GM12891 (cell line): ENCODE measurements around the gene DDAH2.

Source experiments
- DNase-seq: peaks from one replicate; pipeline ENCODE4 v3.0.0; 2011; ENCODE audit warnings: low spot score; ENCODE audit not compliant: insufficient read length
- FAIRE-seq: peaks from 2 replicates; lab custom pipeline; 2011; peaks lifted over from hg19 to GRCh38; lab: Jason Lieb, UNC
- PAX5 ChIP-seq: IDR thresholded peaks from 2 replicates; pipeline ENCODE4 v1.6.1; 2011; ENCODE audit warnings: low read length, moderate library complexity, mild to moderate bottlenecking; ENCODE audit not compliant: insufficient read depth, severe bottlenecking
- POLR2A ChIP-seq: IDR thresholded peaks from 2 replicates; pipeline ENCODE4 v1.6.1; 2011; ENCODE audit warnings: low read depth, low read length, control low read depth
- POLR2AphosphoS5 ChIP-seq: IDR thresholded peaks from 2 replicates; pipeline ENCODE4 v1.6.1; 2011; ENCODE audit warnings: low read depth, low read length, control low read depth
- POU2F2 ChIP-seq: IDR thresholded peaks from 2 replicates; pipeline ENCODE4 v1.6.1; 2011; ENCODE audit warnings: low read depth, mild to moderate bottlenecking, control low read depth, low read length, moderate library complexity
- SPI1 ChIP-seq: IDR thresholded peaks from 2 replicates; pipeline ENCODE4 v1.6.1; 2011; ENCODE audit warnings: low read depth, low read length, control low read depth
- TAF1 ChIP-seq: IDR thresholded peaks from 2 replicates; pipeline ENCODE4 v1.6.1; 2011; ENCODE audit warnings: low read depth, low read length, control low read depth

The DDAH2 gene

DNA sequence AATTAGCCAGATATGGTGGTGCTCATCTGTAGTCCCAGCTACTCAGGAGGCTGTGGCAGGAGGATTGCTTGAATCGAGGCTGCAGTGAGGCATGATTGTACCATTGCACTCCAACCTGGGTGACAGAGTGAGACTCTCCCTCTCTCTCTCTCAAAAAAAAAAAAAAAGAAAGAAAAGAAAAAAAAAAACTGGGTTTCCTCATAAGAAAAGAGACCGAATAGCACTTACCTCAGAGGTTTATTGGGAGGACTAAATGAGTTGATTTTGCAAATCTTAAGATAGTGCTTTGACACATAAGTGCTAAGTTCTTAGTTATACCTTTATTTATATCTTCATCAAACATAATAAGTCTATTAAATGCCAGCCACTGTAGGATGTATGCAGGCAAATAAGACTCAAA lies 41.8 kb upstream of the DDAH2 start:
- TF ChIP-seq TAF1 (no peak), POLR2AphosphoS5 (no peak), POU2F2 (no peak), POLR2A (no peak), SPI1 (no peak), PAX5 (no peak)
- DNase-seq (no peak), FAIRE-seq (no peak)

DNA sequence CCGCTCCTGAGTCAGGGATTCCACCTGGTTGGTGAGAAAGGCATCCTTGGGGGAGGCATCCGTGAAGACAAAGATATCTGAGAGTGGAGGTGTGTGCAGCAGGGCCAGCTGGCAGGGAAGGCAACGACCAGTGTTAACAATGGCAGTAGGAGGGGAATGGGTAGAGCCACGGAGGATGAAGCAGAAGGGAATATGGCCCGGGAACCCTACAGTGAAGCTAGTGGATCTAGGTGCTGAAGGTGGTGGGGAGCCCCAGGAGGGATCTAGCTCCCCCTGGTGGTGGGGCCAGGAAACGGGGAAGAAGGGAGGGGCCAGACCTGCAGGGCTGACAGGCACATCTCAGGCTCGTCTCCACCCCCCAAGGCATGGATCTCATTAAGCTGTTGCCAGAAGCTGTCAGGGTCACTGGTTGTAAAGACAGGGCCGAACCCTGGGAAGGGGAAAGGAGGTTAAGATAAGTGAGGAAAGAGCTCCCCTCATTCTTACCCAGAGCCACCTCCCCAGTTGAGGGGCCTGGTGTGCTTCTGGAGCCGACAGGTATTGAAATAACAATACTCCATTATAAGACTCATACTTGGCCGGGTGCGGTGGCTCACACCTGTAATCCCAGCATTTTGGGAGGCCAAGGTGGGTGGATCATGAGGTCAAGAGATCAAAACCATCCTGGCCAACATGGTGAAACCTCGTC lies 40.7 kb upstream of the DDAH2 start:
- DNase-seq, result peak; percentile 86
- peak; percentile 80 for FAIRE-seq
- no peak for TF ChIP-seq PAX5
- no peak for TF ChIP-seq POU2F2
- TF ChIP-seq POLR2AphosphoS5, result no peak
- TF ChIP-seq SPI1, result no peak
- TF ChIP-seq POLR2A, result no peak
- no peak for TF ChIP-seq TAF1

DNA sequence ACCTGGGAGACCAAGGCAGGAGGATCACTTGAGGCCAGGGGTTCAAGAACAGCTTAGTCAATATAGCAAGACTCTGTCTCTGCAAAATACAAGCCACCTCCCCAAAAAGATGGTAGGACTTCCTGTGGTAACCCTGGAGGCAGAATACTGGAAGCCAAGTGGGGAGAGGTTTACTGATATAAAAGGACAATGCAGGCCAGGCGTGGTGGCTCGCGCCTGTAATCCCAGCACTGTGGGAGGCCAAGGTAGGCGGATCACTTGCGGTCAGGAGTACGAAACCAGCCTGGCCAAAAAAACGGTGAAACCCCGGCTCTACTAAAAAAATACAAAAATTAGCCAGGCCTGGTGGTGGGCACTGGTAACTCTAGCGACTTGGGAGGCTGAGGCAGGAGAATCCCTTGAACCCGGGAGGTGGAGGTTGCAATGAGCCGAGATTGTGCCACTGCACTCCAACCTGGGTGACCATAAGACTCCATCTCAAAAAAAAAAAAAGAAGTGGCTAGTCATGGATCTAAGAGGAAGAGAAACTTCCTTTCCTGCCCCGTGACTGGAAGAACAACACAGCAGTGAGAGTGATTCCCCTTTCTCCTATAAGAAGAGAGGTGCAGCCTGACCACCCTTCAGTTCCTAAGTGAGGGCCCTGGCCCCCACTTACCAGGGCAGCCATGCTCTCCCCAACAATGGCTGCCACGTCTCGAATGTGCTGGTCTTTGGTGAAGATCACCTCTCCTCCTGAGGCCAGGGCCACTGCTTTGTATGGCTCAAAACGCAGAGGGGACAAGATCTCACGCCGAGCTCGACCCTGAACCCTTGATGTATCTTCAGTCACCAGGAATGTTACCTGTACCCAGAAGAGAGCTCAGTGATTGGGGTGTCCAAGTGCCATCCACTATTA lies 39.5 kb upstream of the DDAH2 start:
- TF ChIP-seq TAF1 (no peak), POLR2AphosphoS5 (no peak)
- FAIRE-seq (no peak), DNase-seq (no peak)

DNA sequence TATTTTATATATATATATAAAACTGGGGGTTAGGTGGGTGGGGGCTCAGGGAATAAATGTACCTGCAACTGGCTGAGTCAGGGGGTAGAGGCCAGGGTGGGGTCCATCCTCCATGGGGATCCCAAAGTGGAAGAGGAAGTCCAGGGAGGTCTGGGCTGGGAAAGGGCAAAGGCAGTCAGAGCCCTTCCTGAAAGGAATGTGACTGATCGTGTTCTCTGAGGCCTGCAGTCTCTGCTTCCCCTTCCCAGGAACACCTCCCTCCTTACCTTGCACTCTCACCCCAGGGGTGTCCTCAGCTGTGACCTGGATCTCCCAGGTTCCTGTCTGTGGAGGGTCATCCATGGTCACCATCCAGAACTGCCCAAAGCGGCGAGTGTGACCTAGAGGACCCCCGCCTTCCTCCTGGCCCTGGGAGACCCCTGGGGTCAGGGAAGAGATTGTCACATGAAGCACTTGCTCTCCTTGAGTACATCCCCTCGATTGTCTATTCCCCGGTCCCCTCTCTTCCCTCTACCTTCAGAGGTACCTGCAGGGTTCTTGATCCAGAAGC lies 38.1 kb upstream of the DDAH2 start:
- DNase-seq (no peak), FAIRE-seq (no peak)
- TF ChIP-seq POLR2A, result no peak
- no peak for TF ChIP-seq POLR2AphosphoS5

DNA sequence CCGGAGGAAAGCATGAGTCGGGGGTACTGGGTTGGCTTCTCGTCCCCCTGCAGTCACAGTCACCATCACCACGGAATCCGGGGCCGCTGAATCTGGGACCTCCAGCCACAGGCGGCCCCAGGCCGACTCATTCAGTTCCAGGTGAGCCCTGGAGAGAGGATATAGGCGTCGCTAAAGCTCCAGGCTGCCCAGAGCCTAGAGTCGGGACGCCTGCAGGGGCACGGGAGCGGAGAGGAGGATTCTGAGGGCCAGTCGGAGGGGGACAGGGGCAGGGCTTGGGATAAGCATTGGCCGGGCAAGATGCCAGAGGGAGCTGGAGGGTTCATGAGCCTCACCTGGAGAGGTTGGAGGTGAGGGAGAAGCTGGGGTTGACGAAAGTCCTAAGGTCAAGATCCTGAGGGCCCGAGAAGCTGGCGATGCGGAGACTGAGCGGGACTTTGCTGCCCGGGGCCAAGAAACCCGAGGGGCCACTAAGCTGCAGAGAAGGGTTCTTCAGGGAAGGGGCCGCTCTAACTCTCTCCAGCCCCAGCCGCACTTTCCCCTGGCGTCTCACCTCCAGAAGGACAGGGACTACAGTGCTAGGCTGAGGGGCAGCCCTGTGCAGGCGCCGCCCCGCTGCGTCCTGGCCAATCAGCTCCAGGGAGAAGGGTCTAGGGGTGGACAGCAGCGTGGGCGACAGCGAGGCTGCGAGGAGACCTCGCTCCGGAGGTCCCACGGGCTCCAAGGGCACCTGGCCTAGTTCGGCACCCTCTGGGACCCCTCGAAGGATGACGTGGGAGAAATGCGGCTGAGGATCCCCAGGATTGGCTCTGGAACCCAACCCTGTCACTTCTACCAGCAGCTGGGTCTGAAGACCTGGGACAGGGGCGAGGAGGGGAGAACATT lies 37.1 kb upstream of the DDAH2 start:
- FAIRE-seq, result peak; percentile 41
- no peak for DNase-seq

DNA sequence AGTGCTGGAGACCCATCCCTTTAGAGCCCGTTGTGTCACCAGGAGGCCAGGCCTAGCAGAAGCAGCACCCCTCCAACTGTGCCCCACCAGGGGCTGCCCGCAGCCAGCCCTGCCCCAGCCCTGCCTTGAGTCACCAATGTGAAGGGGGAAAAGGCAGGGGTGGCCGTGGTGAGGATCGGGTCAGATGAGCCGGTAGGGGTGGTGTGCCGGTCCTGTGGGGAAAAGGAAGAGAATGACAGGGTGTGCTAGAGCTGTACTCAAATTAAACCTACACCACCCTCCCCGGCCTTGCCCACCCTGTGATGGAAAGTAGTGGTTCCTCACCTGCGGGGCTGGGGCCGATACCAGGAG lies 36.4 kb upstream of the DDAH2 start:
- TF ChIP-seq PAX5, result no peak
- no peak for TF ChIP-seq POLR2A
- TF ChIP-seq POU2F2, result no peak
- TF ChIP-seq POLR2AphosphoS5, result no peak
- no peak for TF ChIP-seq TAF1
- no peak for DNase-seq
- FAIRE-seq, result no peak

More for the DNA sequence above, 37.1 kb upstream of the DDAH2 start:
- TF ChIP-seq TAF1, result no peak
- no peak for TF ChIP-seq POU2F2
- TF ChIP-seq PAX5, result no peak
- no peak for TF ChIP-seq SPI1
- no peak for TF ChIP-seq POLR2A

DNA sequence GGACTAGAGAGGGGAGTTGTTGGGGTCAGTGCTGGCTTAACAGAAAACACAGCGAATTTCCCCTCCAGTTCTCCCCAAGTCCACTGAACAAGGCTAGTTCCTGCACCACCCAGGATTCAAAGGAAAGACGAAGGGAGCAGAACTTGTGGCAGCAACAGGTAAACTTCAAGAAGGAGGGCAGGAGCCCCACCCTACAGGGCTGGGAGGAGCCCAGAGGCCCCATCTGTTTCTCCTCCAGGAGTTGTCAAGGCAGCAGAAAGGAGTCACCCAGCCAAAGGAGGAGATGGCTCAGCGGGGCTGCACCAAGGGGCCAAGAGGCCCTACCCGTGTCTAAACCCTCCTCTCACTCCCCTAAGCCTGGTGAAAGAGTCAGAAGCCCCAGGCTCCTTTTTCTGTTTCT lies 35.1 kb upstream of the DDAH2 start:
- no peak for TF ChIP-seq POLR2AphosphoS5
- no peak for TF ChIP-seq POU2F2
- no peak for TF ChIP-seq POLR2A
- no peak for TF ChIP-seq PAX5
- no peak for TF ChIP-seq TAF1
- TF ChIP-seq SPI1, result no peak
- FAIRE-seq (no peak), DNase-seq (no peak)

DNA sequence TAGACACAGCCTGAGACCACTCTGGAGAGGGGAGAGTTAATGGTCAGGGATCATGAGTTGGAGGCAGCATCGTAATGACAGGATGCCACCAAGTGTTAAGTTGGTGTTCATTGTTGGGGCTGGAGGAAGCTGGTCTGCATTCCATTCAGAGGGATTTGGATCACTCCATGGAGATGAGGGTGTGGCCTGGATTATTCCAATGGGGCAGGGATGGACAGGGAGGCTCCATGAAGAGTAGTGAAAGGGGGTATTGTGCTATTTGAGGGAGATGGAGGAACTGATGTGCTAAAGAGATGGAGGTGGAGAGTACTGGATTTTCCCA lies 34.5 kb upstream of the DDAH2 start:
- FAIRE-seq, result no peak
- DNase-seq, result no peak
- no peak for TF ChIP-seq PAX5
- no peak for TF ChIP-seq POLR2A
- TF ChIP-seq TAF1, result no peak
- TF ChIP-seq POLR2AphosphoS5, result no peak
- TF ChIP-seq POU2F2, result no peak
